ENCODE data around the gene QRFP.

The QRFP gene

DNA sequence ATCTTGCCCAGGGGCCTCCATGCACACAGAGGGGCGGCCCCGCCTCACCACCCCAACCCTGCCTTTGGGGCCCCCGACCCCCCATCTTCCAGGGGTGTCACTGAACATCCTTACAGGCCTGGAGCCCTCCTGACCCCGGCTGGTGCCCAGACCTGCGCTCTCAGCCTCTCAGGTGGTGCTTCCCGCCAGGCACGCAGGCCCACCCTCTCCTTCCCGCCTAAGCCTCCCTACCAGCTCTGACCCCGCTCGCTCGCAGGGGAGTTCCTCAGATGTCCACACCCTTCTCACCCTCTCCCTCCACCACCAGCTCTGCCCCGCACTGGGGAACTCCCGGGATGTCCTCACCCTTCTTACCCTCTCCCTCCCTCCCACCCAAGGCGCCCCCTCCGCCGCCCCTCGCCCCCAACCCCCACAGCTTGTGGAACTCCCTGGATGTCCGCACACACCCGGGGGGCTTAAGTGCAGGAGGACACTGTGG is 12.3 kb upstream of the QRFP start:
- H3K79me2 ChIP-seq (ENCODE audit: insufficient read depth, low read depth) = no peaks in the 10 kb centered on the region
- H4K20me1 ChIP-seq (ENCODE audit: insufficient read depth) = no peaks in the 10 kb centered on the region
- H3K9ac ChIP-seq = no peak overlapping the region
- no peak overlapping the region for H3K4me3 ChIP-seq (IDR thresholded peaks at IDR 0.05; ENCODE audit: insufficient read depth, low read depth, low read length)
- no peaks in the 10 kb centered on the region for H3K36me3 ChIP-seq (ENCODE audit: insufficient read depth)
- no peak overlapping the region for H3K27ac ChIP-seq
- no peak overlapping the region for H2AFZ ChIP-seq (ENCODE audit: low read depth)
- H3K4me2 ChIP-seq = no peak overlapping the region
- TF ChIP-seq, protein P1, sequence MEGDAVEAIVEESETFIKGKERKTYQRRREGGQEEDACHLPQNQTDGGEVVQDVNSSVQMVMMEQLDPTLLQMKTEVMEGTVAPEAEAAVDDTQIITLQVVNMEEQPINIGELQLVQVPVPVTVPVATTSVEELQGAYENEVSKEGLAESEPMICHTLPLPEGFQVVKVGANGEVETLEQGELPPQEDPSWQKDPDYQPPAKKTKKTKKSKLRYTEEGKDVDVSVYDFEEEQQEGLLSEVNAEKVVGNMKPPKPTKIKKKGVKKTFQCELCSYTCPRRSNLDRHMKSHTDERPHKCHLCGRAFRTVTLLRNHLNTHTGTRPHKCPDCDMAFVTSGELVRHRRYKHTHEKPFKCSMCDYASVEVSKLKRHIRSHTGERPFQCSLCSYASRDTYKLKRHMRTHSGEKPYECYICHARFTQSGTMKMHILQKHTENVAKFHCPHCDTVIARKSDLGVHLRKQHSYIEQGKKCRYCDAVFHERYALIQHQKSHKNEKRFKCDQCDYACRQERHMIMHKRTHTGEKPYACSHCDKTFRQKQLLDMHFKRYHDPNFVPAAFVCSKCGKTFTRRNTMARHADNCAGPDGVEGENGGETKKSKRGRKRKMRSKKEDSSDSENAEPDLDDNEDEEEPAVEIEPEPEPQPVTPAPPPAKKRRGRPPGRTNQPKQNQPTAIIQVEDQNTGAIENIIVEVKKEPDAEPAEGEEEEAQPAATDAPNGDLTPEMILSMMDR (conservative IDR thresholded peaks at IDR 0.05; ENCODE audit: low read depth, low read length) = no peak
- no peaks in the 10 kb centered on the region for H3K4me1 ChIP-seq (ENCODE audit: low read depth, poor library complexity, severe bottlenecking)
- H3K27me3 ChIP-seq (ENCODE audit: insufficient read depth, low read depth) = peaks cover 86% of the 10 kb centered on the region

DNA sequence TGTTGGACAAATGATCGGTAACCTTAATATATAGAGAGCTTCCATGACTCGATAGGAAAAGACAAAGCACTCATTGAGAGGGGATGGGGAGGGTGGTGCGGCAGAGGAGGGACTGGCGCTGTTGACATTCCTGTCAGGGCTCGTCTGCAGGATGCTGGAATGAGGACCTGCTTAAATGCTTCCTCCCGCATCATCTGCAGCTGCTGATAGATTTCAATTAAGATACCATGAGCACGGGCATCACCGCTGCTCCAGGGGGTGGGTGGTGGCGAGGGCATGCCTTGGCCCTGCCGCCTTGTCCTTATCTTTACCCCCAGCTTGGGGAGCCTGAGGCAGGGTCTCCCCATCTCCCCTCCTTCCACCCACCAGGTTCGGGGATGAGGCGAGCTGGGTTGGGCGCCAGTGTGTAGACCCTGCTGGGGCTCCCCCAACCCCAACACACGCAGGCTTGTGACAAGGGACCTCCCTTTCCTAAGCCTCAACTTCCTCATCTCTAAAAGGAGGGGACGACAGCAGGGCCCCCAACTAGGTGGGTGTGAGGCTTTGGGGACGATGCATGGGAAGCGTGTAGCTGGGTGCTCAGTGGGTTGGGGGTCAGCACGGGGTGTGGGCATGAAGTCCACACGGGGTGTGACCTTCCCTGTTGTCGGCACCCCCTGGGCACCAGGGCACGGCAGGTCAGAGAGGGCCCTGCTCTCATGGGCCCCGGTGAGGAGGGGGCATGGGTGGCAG is 11.7 kb upstream of the QRFP start:
- no peak overlapping the region for H2AFZ ChIP-seq (ENCODE audit: low read depth)
- peaks cover 84% of the 10 kb centered on the region for H3K27me3 ChIP-seq (ENCODE audit: insufficient read depth, low read depth)
- no peaks in the 10 kb centered on the region for H3K36me3 ChIP-seq (ENCODE audit: insufficient read depth)
- no peaks in the 10 kb centered on the region for H3K4me1 ChIP-seq (ENCODE audit: low read depth, poor library complexity, severe bottlenecking)
- H4K20me1 ChIP-seq (ENCODE audit: insufficient read depth) = no peaks in the 10 kb centered on the region
- H3K4me2 ChIP-seq = no peak overlapping the region
- TF ChIP-seq, protein P1 (conservative IDR thresholded peaks at IDR 0.05; ENCODE audit: low read depth, low read length) = no peak
- no peak overlapping the region for H3K9ac ChIP-seq
- no peaks in the 10 kb centered on the region for H3K79me2 ChIP-seq (ENCODE audit: insufficient read depth, low read depth)
- no peak overlapping the region for H3K27ac ChIP-seq
- no peak overlapping the region for H3K4me3 ChIP-seq (IDR thresholded peaks at IDR 0.05; ENCODE audit: insufficient read depth, low read depth, low read length)

DNA sequence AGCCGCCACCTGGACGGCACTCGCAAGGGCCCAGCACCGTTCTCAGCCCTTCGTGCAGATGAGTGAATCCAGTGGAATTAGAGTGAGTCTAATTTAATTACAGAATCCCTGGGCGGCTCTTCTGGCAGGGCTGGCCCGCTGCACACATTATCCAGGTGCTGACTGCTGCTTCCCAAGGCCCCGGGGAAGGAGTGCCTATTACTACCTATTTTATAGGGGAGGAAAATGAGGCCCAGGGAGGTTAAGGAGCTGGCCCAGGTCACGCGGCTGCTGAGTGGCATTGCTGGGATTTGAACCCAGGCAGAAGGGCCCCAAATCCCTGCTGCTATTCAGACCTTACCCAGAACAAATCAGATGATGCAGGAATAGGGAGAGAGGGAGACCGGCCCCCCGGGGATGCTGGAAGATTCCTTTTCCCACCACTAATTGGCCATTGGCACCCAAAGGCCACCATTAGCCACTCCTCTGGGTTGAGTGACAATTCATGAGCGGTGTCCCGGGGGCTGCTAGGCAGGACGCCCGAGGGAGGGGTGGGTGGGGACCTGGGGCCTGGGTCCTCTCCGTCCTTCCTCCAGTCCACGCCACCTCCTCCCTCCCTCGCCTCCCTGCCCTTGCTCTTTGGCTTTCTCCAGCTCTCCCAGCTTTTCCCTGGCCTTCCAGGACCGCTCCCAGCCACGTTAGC is 10.3 kb upstream of the QRFP start:
- no peaks in the 10 kb centered on the region for H3K4me1 ChIP-seq (ENCODE audit: low read depth, poor library complexity, severe bottlenecking)

DNA sequence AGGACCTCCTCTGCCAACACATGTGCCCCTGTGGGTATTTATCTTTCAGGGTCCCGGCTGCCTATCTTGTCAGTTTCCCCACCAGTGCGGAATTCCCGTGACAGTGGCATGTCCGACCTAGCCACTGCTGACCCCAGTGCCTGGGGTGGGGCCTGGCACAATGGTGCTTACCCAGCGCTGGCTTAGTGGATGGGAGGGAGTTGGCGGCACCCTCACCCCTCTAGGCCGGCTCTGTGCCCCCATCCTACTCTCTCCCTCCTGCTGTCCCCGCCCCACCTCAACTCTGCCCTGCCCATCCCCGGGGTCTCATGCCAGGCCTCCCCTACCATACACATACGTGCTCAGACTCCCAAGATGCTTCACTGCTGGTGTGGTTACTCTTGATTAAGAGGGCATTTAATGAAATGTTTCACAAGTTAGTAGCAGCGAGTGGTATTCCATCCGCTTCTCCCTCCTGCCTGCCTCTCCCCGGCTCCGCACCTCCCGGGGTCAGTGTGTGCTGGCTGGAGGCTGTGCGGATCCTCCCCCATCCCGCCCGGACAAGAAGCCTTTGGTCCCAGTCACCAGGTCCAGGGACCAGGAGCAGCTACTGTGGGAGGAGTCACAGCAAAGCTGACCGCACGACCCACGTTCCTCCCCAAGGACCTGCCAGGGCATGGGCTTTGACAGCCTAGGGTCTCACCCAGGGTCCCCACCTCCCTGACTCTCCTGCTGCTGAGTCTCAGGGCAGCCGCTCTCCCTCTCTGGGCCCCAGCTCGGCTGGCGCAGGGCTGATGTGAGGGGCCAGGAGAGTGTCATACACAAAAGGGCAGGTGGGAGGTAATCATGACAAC is 9.5 kb upstream of the QRFP start:
- Histone ChIP-seq H3K36me3 (ENCODE audit: insufficient read depth) (no peaks in the 10 kb centered on the region), H3K27me3 (ENCODE audit: insufficient read depth, low read depth) (peaks cover 83% of the 10 kb centered on the region), H4K20me1 (ENCODE audit: insufficient read depth) (no peaks in the 10 kb centered on the region), H3K4me2 (no peak overlapping the region), H3K27ac (no peak overlapping the region), H3K4me1 (ENCODE audit: low read depth, poor library complexity, severe bottlenecking) (no peaks in the 10 kb centered on the region), H3K79me2 (ENCODE audit: insufficient read depth, low read depth) (no peaks in the 10 kb centered on the region), H2AFZ (ENCODE audit: low read depth) (no peak overlapping the region), H3K9ac (no peak overlapping the region), H3K4me3 (IDR thresholded peaks at IDR 0.05; ENCODE audit: insufficient read depth, low read depth, low read length) (no peak overlapping the region)
- TF ChIP-seq, protein P1 (conservative IDR thresholded peaks at IDR 0.05; ENCODE audit: low read depth, low read length) = no peak

More for the DNA sequence above, 10.3 kb upstream of the QRFP start:
- Histone ChIP-seq H2AFZ (ENCODE audit: low read depth) (no peak overlapping the region), H3K36me3 (ENCODE audit: insufficient read depth) (no peaks in the 10 kb centered on the region), H3K27ac (no peak overlapping the region), H3K4me3 (IDR thresholded peaks at IDR 0.05; ENCODE audit: insufficient read depth, low read depth, low read length) (no peak overlapping the region), H3K9ac (no peak overlapping the region), H3K27me3 (ENCODE audit: insufficient read depth, low read depth) (peaks cover 84% of the 10 kb centered on the region), H4K20me1 (ENCODE audit: insufficient read depth) (no peaks in the 10 kb centered on the region), H3K4me2 (no peak overlapping the region), H3K79me2 (ENCODE audit: insufficient read depth, low read depth) (no peaks in the 10 kb centered on the region)
- TF ChIP-seq, protein P1 (conservative IDR thresholded peaks at IDR 0.05; ENCODE audit: low read depth, low read length) = no peak
